K562 (cell line): ENCODE measurements around the gene XPO6.

ENCODE experiments used
- POLR2AphosphoS5 ChIP-seq: IDR thresholded peaks from 2 replicates; pipeline ENCODE4 v1.6.1; 2011; ENCODE audit warnings: mild to moderate bottlenecking, low read depth, low read length, moderate library complexity; ENCODE audit not compliant: control insufficient read depth, insufficient read depth
- SUPT5H ChIP-seq: fragments of 450-650 bp; IDR thresholded peaks from 2 replicates; pipeline ENCODE4 v1.6.1; 2016
- ZNF274 ChIP-seq: IDR thresholded peaks from 2 replicates; pipeline ENCODE4 v1.6.1; 2011; ENCODE audit warnings: low read depth, mild to moderate bottlenecking, low read length, moderate library complexity, borderline replicate concordance
- TF ChIP-seq, protein P1 (sequence below), 3 experiments: IDR thresholded peaks in 2 of 3; conservative IDR thresholded peaks in 1 of 3; 2 replicates each; pipeline ENCODE4 v1.5.1; 2011 to 2012; ENCODE audit warnings: low read length in 3 of 3, mild to moderate bottlenecking in 3 of 3, control low read depth in 2 of 3, improper control_type of control experiment in 1 of 3, inconsistent platforms in 1 of 3, low read depth in 1 of 3, mixed read lengths in 1 of 3, moderate library complexity in 1 of 3; ENCODE audit not compliant: insufficient read depth in 2 of 3
- TF ChIP-seq, protein P2 (sequence below): sonication (generic); formaldehyde crosslinking; IDR thresholded peaks from 2 replicates; pipeline ENCODE4 v1.5.0; 2020; ENCODE audit warnings: missing genetic modification reagents
- TF ChIP-seq, protein P3 (sequence below): sonication (generic); formaldehyde crosslinking; IDR thresholded peaks from 2 replicates; pipeline ENCODE4 v1.9.0; 2022; ENCODE audit warnings: mild to moderate bottlenecking, missing genetic modification reagents
- TF ChIP-seq, protein P4 (sequence below), 2 experiments: fragments of 450-650 bp; IDR thresholded peaks; 2 replicates each; pipeline ENCODE4 v1.6.1; 2018; ENCODE audit warnings: mild to moderate bottlenecking in 2 of 2, low read depth in 1 of 2; ENCODE audit not compliant: partially characterized antibody in 2 of 2

DNA sequence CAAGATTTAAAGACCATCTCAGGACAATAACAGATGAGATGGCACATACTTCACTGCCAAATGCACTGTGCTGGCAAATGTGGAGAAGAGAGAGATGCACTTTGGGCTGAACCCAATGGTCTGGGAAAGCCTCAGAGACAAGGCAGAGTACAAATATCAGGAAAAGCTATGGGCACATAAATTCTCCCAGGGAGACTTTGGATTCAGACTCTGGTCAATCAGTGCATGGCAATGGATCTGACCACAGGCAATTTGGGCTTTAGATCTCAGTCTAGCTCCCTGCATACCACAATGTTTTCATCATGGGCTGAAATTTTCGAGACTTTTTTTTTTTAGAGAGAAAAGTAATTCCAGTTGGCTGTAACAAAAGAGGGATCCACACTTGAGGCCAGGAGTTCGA lies 20.0 kb upstream of the XPO6 start:
- TF ChIP-seq, protein P1, sequence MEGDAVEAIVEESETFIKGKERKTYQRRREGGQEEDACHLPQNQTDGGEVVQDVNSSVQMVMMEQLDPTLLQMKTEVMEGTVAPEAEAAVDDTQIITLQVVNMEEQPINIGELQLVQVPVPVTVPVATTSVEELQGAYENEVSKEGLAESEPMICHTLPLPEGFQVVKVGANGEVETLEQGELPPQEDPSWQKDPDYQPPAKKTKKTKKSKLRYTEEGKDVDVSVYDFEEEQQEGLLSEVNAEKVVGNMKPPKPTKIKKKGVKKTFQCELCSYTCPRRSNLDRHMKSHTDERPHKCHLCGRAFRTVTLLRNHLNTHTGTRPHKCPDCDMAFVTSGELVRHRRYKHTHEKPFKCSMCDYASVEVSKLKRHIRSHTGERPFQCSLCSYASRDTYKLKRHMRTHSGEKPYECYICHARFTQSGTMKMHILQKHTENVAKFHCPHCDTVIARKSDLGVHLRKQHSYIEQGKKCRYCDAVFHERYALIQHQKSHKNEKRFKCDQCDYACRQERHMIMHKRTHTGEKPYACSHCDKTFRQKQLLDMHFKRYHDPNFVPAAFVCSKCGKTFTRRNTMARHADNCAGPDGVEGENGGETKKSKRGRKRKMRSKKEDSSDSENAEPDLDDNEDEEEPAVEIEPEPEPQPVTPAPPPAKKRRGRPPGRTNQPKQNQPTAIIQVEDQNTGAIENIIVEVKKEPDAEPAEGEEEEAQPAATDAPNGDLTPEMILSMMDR (IDR thresholded peaks at IDR 0.05 in 2 of 3, conservative IDR thresholded peaks at IDR 0.05 in 1 of 3; ENCODE audit: insufficient read depth in 2 of 3, low read depth in 1 of 3, low read length in 3 of 3): no peak
- TF ChIP-seq, protein P2, sequence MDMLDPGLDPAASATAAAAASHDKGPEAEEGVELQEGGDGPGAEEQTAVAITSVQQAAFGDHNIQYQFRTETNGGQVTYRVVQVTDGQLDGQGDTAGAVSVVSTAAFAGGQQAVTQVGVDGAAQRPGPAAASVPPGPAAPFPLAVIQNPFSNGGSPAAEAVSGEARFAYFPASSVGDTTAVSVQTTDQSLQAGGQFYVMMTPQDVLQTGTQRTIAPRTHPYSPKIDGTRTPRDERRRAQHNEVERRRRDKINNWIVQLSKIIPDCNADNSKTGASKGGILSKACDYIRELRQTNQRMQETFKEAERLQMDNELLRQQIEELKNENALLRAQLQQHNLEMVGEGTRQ: no peak
- TF ChIP-seq, protein P3, sequence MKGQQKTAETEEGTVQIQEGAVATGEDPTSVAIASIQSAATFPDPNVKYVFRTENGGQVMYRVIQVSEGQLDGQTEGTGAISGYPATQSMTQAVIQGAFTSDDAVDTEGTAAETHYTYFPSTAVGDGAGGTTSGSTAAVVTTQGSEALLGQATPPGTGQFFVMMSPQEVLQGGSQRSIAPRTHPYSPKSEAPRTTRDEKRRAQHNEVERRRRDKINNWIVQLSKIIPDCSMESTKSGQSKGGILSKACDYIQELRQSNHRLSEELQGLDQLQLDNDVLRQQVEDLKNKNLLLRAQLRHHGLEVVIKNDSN (CRISPR knock-in tag): no peak
- TF ChIP-seq SUPT5H (no peak), ZNF274 (no peak), POLR2AphosphoS5 (no peak)
- TF ChIP-seq, protein P4, sequence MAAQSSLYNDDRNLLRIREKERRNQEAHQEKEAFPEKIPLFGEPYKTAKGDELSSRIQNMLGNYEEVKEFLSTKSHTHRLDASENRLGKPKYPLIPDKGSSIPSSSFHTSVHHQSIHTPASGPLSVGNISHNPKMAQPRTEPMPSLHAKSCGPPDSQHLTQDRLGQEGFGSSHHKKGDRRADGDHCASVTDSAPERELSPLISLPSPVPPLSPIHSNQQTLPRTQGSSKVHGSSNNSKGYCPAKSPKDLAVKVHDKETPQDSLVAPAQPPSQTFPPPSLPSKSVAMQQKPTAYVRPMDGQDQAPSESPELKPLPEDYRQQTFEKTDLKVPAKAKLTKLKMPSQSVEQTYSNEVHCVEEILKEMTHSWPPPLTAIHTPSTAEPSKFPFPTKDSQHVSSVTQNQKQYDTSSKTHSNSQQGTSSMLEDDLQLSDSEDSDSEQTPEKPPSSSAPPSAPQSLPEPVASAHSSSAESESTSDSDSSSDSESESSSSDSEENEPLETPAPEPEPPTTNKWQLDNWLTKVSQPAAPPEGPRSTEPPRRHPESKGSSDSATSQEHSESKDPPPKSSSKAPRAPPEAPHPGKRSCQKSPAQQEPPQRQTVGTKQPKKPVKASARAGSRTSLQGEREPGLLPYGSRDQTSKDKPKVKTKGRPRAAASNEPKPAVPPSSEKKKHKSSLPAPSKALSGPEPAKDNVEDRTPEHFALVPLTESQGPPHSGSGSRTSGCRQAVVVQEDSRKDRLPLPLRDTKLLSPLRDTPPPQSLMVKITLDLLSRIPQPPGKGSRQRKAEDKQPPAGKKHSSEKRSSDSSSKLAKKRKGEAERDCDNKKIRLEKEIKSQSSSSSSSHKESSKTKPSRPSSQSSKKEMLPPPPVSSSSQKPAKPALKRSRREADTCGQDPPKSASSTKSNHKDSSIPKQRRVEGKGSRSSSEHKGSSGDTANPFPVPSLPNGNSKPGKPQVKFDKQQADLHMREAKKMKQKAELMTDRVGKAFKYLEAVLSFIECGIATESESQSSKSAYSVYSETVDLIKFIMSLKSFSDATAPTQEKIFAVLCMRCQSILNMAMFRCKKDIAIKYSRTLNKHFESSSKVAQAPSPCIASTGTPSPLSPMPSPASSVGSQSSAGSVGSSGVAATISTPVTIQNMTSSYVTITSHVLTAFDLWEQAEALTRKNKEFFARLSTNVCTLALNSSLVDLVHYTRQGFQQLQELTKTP (IDR thresholded peaks at IDR 0.05; ENCODE audit: low read depth in 1 of 2, partially characterized antibody in 2 of 2): no peak
